ENCODE data around the gene LSS.

DNA sequence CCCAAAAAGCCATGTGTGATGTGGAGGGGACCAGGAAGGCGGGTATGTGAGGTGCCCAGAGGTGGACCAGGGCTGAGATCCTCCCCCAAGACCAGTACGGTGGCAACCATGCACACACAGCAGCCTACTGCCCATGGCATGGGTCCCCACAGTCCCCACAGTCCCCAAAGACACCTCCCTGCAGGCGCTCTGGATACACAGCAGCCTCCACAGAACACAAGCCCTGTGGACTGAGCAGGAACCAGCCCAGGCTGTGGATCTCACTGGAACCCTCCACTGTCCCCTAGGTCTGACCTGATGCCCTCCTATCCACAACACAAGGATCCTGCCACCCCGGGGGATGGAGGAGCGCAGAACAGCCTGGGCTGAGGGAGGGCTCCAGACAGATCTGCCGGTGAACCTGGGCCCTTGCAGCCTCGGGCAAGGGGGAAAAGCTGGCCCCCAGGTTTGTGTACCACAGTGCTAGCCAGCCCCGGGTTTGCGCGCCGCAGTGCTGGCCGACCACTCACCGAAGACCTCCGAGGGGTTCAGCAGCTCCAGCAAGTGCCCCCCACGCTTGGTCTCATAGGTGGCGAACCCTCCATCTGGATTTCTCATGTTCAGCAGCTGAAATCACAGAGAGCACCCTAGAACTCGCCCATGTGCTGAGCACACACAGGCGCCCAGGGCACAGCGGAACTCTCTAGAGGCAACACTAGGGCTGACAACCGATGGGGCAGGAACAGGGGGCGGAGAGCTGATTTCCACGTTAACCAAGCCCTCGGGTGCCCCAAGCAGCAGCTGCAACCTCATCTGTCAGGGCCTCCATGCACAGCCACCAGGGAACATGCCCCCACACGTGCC is 22.2 kb downstream of the LSS start:
- TF ChIP-seq, protein P1, sequence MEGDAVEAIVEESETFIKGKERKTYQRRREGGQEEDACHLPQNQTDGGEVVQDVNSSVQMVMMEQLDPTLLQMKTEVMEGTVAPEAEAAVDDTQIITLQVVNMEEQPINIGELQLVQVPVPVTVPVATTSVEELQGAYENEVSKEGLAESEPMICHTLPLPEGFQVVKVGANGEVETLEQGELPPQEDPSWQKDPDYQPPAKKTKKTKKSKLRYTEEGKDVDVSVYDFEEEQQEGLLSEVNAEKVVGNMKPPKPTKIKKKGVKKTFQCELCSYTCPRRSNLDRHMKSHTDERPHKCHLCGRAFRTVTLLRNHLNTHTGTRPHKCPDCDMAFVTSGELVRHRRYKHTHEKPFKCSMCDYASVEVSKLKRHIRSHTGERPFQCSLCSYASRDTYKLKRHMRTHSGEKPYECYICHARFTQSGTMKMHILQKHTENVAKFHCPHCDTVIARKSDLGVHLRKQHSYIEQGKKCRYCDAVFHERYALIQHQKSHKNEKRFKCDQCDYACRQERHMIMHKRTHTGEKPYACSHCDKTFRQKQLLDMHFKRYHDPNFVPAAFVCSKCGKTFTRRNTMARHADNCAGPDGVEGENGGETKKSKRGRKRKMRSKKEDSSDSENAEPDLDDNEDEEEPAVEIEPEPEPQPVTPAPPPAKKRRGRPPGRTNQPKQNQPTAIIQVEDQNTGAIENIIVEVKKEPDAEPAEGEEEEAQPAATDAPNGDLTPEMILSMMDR (IDR thresholded peaks at IDR 0.05): no peak
- TF ChIP-seq POLR2A (IDR thresholded peaks at IDR 0.05) (no peak), EP300 (IDR thresholded peaks at IDR 0.05) (no peak)
